ENCODE results near the gene CRMP1. TPM values are rescaled to one million over a fixed set of nuclear protein-coding genes. Genes with fewer than 3 reads are reported as not detected.
"Not testable (repeated sequence)": the region's sequence is repeated elsewhere in the genome, so short reads cannot be mapped to it uniquely, and the experiment has no call there.

The CRMP1 gene
- total RNA-seq, 1 donor from 2014 or later, result 6.2 TPM

GRCh38 chr4:5865896-5866599, 26.8 kb downstream of the CRMP1 start:
- Histone ChIP-seq H3K4me1 (no peaks in the 10 kb centered on the region), H3K36me3 (no peaks in the 10 kb centered on the region), H3K9me3 (no peaks in the 10 kb centered on the region), H3K27me3 (ENCODE audit: low read depth) (peaks cover 7% of the 10 kb centered on the region), H3K27ac (no peak overlapping the region), H3K4me3 (no peak overlapping the region)
- no peak for ATAC-seq
- TF ChIP-seq CTCF (IDR thresholded peaks at IDR 0.05), result no peak
- no peak for DNase-seq
- intact Hi-C loops (cut with DNase I), result no loop called here

- intact Hi-C loops (cut with DNase I), result no loop called here
- Histone ChIP-seq H3K4me3 (no peak overlapping the region), H3K27me3 (ENCODE audit: low read depth) (peaks cover 7% of the 10 kb centered on the region), H3K9me3 (no peaks in the 10 kb centered on the region), H3K4me1 (no peaks in the 10 kb centered on the region), H3K27ac (no peak overlapping the region), H3K36me3 (no peaks in the 10 kb centered on the region)
- no peak for TF ChIP-seq CTCF (IDR thresholded peaks at IDR 0.05)
- ATAC-seq (no peak), DNase-seq (no peak)
Observed at GRCh38 chr4:5863461-5864113, 29.3 kb downstream of the CRMP1 start.

GRCh38 chr4:5858020-5858769, 34.7 kb downstream of the CRMP1 start:
- Histone ChIP-seq H3K9me3 (no peaks in the 10 kb centered on the region), H3K36me3 (no peaks in the 10 kb centered on the region), H3K27ac (no peak overlapping the region), H3K27me3 (ENCODE audit: low read depth) (peaks cover 2% of the 10 kb centered on the region), H3K4me3 (no peak overlapping the region), H3K4me1 (no peaks in the 10 kb centered on the region)
- no peak for TF ChIP-seq CTCF (IDR thresholded peaks at IDR 0.05)
- DNase-seq (no peak), ATAC-seq (no peak)
- intact Hi-C loops (cut with DNase I), result no loop called here

- Histone ChIP-seq H3K36me3 (no peaks in the 10 kb centered on the region), H3K4me1 (no peaks in the 10 kb centered on the region), H3K4me3 (no peak overlapping the region), H3K9me3 (no peaks in the 10 kb centered on the region), H3K27me3 (ENCODE audit: low read depth) (no peaks in the 10 kb centered on the region), H3K27ac (no peak overlapping the region)
- intact Hi-C loops (cut with DNase I), result no loop called here
- ATAC-seq, result no peak
- DNase-seq, result no peak
- TF ChIP-seq CTCF (IDR thresholded peaks at IDR 0.05), result no peak
Observed at GRCh38 chr4:5857199-5857598, 35.7 kb downstream of the CRMP1 start.

GRCh38 chr4:5856362-5856761, 36.5 kb downstream of the CRMP1 start:
- intact Hi-C loops (cut with DNase I); H3K4me3 ChIP-seq; ATAC-seq; H3K36me3 ChIP-seq; DNase-seq; H3K9me3 ChIP-seq; H3K27ac ChIP-seq; H3K4me1 ChIP-seq; H3K27me3 ChIP-seq (ENCODE audit: low read depth): not testable (repeated sequence)

GRCh38 chr4:5854929-5855328, 38.0 kb downstream of the CRMP1 start:
- TF ChIP-seq CTCF (IDR thresholded peaks at IDR 0.05), result no peak
- H3K36me3 ChIP-seq, result no peaks in the 10 kb centered on the region
- intact Hi-C loops (cut with DNase I), result no loop called here
- DNase-seq, result no peak
- H3K27me3 ChIP-seq (ENCODE audit: low read depth), result no peaks in the 10 kb centered on the region
- H3K4me1 ChIP-seq, result no peaks in the 10 kb centered on the region
- ATAC-seq, result no peak
- no peaks in the 10 kb centered on the region for H3K9me3 ChIP-seq
- H3K4me3 ChIP-seq, result no peak overlapping the region
- H3K27ac ChIP-seq, result no peak overlapping the region

Measured in lower lobe of right lung (tissue), 2 donors.